Neural cell (in vitro differentiated cells): ENCODE data around the gene HGF. TPM values are rescaled to one million over a fixed set of nuclear protein-coding genes. Genes with fewer than 3 reads are reported as not detected.

Experiments
- H2AFZ ChIP-seq: fragments of 200-600, 300-800 bp; sonication (generic), shearing (Covaris generic); 2 replicates; pipeline ENCODE4 v1.6.0; 2014; ENCODE audit warnings: low read depth, mild to moderate bottlenecking, antibody characterized with exemption, low read length, moderate library complexity
- H3F3A ChIP-seq: fragments of 200-600 bp; shearing (Covaris generic); 2 replicates; pipeline ENCODE4 v1.6.1; 2016; ENCODE audit warnings: mild to moderate bottlenecking, moderate library complexity, mixed read lengths, antibody characterized with exemption, low read length; ENCODE audit not compliant: insufficient read depth, poor library complexity, severe bottlenecking
- H3K27ac ChIP-seq: fragments of 200-600, 300-800 bp; sonication (generic), shearing (Covaris generic); 2 replicates; pipeline ENCODE4 v1.5.1; 2014; ENCODE audit warnings: mild to moderate bottlenecking, low read length, moderate library complexity
- H3K27me3 ChIP-seq: fragments of 300-800, 200-600 bp; sonication (generic), shearing (Covaris generic); 2 replicates; pipeline ENCODE4 v1.6.0; 2014; ENCODE audit warnings: mild to moderate bottlenecking, low read depth, low read length, moderate library complexity; ENCODE audit not compliant: insufficient read depth
- H3K36me3 ChIP-seq: fragments of 300-800, 200-600 bp; sonication (generic), shearing (Covaris generic); 2 replicates; pipeline ENCODE4 v1.5.1; 2014; ENCODE audit warnings: mild to moderate bottlenecking, antibody characterized with exemption, low read length, moderate library complexity; ENCODE audit not compliant: insufficient read depth
- H3K4me2 ChIP-seq: fragments of 300-800, 200-600 bp; sonication (generic), shearing (Covaris generic); 2 replicates; pipeline ENCODE4 v1.6.0; 2014; ENCODE audit warnings: mild to moderate bottlenecking, low read length
- H3K4me3 ChIP-seq: fragments of 300-800, 200-600 bp; sonication (generic), shearing (Covaris generic); 2 replicates; pipeline ENCODE4 v1.5.1; 2014; ENCODE audit warnings: mild to moderate bottlenecking, low read length, moderate library complexity
- H3K79me2 ChIP-seq: fragments of 200-600 bp; shearing (Covaris generic); replicated peaks from 2 replicates; pipeline ENCODE4 v1.6.0; 2014; ENCODE audit warnings: mild to moderate bottlenecking, low read length, moderate library complexity; ENCODE audit not compliant: insufficient read depth
- H3K9ac ChIP-seq: fragments of 300-800, 200-600 bp; sonication (generic), shearing (Covaris generic); 2 replicates; pipeline ENCODE4 v1.6.1; 2016; ENCODE audit warnings: mild to moderate bottlenecking, low read length, mixed read lengths
- H3K9me2 ChIP-seq: fragments of 200-600 bp; shearing (Covaris generic); 2 replicates; pipeline ENCODE4 v1.6.1; 2016; ENCODE audit warnings: mild to moderate bottlenecking, low read length, mixed read lengths; ENCODE audit not compliant: insufficient read depth
- H3K9me3 ChIP-seq: fragments of 200-600, 300-800 bp; sonication (generic), shearing (Covaris generic); 2 replicates; pipeline ENCODE4 v1.6.1; 2016; ENCODE audit warnings: mild to moderate bottlenecking, mixed run types, low read length, moderate library complexity, mixed read lengths
- H4K20me1 ChIP-seq: fragments of 200-600 bp; shearing (Covaris generic); 2 replicates; pipeline ENCODE4 v1.6.1; 2016; ENCODE audit warnings: mild to moderate bottlenecking, mixed run types; ENCODE audit not compliant: insufficient read depth
- CTCF ChIP-seq: fragments of 450-650 bp; IDR thresholded peaks from 2 replicates; pipeline ENCODE4 v1.5.1; 2014; ENCODE audit warnings: antibody characterized with exemption, mild to moderate bottlenecking, moderate library complexity; ENCODE audit not compliant: poor library complexity, severe bottlenecking
- EP300 ChIP-seq: fragments of 450-650 bp; conservative IDR thresholded peaks from 2 replicates; pipeline ENCODE4 v1.6.1; 2014; ENCODE audit warnings: antibody characterized with exemption, mild to moderate bottlenecking, moderate library complexity; ENCODE audit not compliant: poor library complexity, severe bottlenecking
- EZH2 ChIP-seq: fragments of 200-600, 300-800 bp; shearing (Covaris generic), sonication (generic); IDR thresholded peaks from 2 replicates; pipeline ENCODE4 v1.6.1; 2014; ENCODE audit warnings: antibody characterized with exemption, low read length, borderline replicate concordance, mild to moderate bottlenecking; ENCODE audit not compliant: insufficient read depth, poor library complexity, severe bottlenecking
- MXI1 ChIP-seq: fragments of 450-650 bp; conservative IDR thresholded peaks from 2 replicates; pipeline ENCODE4 v1.6.1; 2014; ENCODE audit warnings: antibody characterized with exemption, mild to moderate bottlenecking; ENCODE audit not compliant: poor library complexity, severe bottlenecking
- POLR2AphosphoS5 ChIP-seq: IDR thresholded peaks from 2 replicates; pipeline ENCODE4 v1.6.1; 2012
- RAD21 ChIP-seq: fragments of 450-650 bp; conservative IDR thresholded peaks from 2 replicates; pipeline ENCODE4 v1.6.1; 2014; ENCODE audit warnings: antibody characterized with exemption, mild to moderate bottlenecking, moderate library complexity
- REST ChIP-seq: IDR thresholded peaks from 2 replicates; pipeline ENCODE4 v1.6.1; 2012; ENCODE audit warnings: borderline replicate concordance
- SMC3 ChIP-seq: fragments of 450-650 bp; conservative IDR thresholded peaks from 2 replicates; pipeline ENCODE4 v1.6.1; 2014; ENCODE audit warnings: antibody characterized with exemption, mild to moderate bottlenecking, moderate library complexity; ENCODE audit not compliant: poor library complexity
- TAF1 ChIP-seq: IDR thresholded peaks from 2 replicates; pipeline ENCODE4 v1.6.1; 2012; ENCODE audit warnings: low read depth
- polyA plus RNA-seq: library from polyadenylated mRNA; depleted of rRNA; stranded (reverse); fragments of >200 nt; gene quantifications from 2 replicates; pipeline ENCODE4 v1.2.3, GENCODE V29; 2014

The HGF gene
- polyA plus RNA-seq, 1 donor from 2014 or later, result not detected

DNA sequence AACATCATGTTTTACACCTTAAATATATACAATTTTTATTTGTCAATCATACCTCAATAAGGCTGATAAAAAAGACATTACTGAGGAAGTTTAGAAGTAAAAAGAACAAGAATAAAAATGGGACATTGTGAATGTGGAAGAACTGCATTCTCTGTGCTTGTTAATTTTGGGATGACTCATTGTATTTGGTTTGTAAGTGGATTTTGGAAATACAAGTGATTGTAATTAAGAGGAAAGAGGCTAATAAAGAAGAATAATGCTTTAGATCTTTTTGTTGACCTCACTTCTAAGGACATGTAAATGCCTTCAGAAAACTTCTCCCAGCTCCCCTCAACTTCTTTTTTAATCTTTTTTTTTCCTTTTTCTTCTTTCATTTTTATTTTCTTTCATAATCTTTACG lies 76.0 kb downstream of the HGF start:
- Histone ChIP-seq H2AFZ (no peak overlapping the region), H3K79me2 (no peaks in the 10 kb centered on the region), H3K4me3 (no peak overlapping the region), H3K27ac (no peak overlapping the region), H3K9me2 (no peaks in the 10 kb centered on the region), H3K36me3 (no peaks in the 10 kb centered on the region), H4K20me1 (no peaks in the 10 kb centered on the region), H3K9ac (no peak overlapping the region), H3K9me3 (no peaks in the 10 kb centered on the region), H3K27me3 (no peaks in the 10 kb centered on the region), H3K4me2 (no peak overlapping the region), H3F3A (no peaks in the 10 kb centered on the region)
- TF ChIP-seq RAD21 (no peak), SMC3 (no peak), POLR2AphosphoS5 (no peak), REST (no peak), EP300 (no peak), CTCF (no peak), EZH2 (no peak), MXI1 (no peak), TAF1 (no peak)

DNA sequence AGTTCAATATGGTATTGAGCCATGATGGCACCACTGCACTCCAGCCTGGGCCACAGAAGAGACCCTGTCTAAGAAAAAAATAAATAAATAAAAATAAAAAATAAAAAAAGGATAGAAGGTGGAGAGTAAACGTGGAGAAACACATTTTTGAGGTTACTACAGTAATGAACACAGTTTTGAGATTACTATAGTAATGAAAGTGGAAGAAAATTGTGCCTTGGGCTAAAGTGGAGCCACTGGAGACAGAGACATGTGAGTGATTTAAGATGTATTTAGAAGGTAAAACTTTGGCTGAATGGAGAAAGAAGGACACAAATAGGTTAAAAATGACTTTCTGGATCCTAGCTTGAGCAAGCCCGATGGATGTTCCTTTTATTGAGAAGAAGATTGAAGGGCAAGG lies 76.8 kb downstream of the HGF start:
- Histone ChIP-seq H3K36me3 (no peaks in the 10 kb centered on the region), H3F3A (no peaks in the 10 kb centered on the region), H3K4me3 (no peak overlapping the region), H3K27ac (no peak overlapping the region), H3K79me2 (no peaks in the 10 kb centered on the region), H3K27me3 (no peaks in the 10 kb centered on the region), H4K20me1 (no peaks in the 10 kb centered on the region), H3K9ac (no peak overlapping the region), H2AFZ (no peak overlapping the region), H3K4me2 (no peak overlapping the region), H3K9me3 (no peaks in the 10 kb centered on the region), H3K9me2 (no peaks in the 10 kb centered on the region)
- TF ChIP-seq TAF1 (no peak), CTCF (no peak), EP300 (no peak), MXI1 (no peak), POLR2AphosphoS5 (no peak), RAD21 (no peak), EZH2 (no peak), SMC3 (no peak), REST (no peak)
